NCI-H1436 (cell line): ENCODE measurements around the gene LTB.
A peak's percentile ranks its signal among the peaks of the same experiment; 100 is the strongest.
"Not testable (repeated sequence)": the region's sequence is repeated elsewhere in the genome, so short reads cannot be mapped to it uniquely, and the experiment has no call there.

Experiments used
- DNase-seq: peaks from one replicate; lab custom pipeline; 2025; lab: John Stamatoyannopoulos, UW

LTB gene

DNA sequence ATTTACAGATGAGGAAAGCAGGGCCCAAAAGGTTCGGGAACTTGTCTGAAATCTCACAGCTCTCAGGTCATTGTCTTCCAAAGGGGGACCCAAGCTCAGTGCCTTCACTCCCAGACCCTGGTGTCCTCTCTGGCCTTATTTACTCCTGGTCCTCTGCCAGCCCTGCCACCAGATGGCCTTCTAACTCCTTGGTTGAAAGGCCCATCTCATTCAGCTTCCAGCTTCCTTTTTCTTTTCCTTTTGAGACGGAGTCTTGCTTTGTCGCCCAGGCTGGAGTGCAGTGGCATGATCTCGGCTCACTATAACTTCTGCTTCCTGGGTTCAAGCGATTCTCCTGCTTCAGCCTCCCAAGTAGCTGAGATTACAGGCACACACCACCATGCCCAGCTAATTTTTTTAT, 30.9 kb downstream of the LTB start:
- not testable (repeated sequence) for DNase-seq

DNA sequence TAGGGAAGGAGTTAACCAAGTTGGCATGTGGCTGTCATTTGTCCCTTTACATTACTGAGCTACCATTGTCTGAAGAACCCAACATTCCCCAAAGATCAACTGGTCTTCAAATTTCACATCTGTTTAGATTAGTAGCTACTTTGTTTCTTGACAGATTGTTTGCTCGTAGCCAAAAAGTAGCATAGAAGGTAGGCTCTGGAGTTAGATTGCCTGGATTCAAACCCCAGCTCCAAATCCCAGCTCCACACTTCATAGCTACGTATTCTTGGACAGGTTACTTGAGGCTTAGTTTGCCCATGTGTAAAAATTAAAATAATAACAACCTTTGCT, 33.7 kb downstream of the LTB start:
- DNase-seq, result no peak

GRCh38 chr6:31547727-31548543, 34.3 kb downstream of the LTB start:
- DNase-seq, result no peak

GRCh38 chr6:31546958-31547726, 35.1 kb downstream of the LTB start, which contains the start of gene NFKBIL1:
TSS of gene NFKBIL1 (plus strand) at chr6:31547608. CDS start at chr6:31547695, 87 bp downstream.
- peak; percentile 99 for DNase-seq

DNA sequence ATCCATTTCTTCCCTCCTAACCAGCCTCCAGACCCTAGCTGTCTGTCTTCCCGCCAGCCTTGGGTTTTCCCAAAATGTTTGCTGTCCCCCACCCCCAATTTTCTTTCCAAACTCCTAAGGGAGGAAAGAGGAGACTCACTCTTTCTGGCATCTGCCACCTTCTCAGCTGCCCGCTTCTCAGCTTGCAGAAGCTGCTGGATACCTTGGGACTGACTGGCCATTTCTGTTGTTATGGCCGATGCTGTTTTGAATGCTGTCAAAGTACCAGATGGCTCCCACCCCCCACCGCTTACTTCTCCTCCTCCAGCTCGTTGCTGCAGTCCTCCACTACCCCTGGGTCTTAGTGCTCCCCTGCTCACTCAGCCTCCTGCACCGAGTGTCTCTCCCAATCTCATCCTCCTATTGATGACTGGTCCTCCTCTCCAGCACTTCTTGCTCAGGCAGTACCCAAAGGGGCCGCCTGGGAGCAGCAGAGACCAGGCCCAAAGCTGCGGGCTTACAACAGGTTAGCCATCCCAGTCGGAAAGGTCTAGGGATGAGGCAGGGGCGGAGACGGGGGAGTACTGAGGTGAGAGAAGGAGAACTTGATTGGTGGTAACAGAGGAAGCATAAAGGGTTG, 35.8 kb downstream of the LTB start, which contains the start of gene ATP6V1G2:
TSS of gene ATP6V1G2 (minus strand) at position 270 of the 619 bp plus-strand sequence. CDS start at position 221, 49 bp downstream.
- peak; percentile 90 for DNase-seq

DNA sequence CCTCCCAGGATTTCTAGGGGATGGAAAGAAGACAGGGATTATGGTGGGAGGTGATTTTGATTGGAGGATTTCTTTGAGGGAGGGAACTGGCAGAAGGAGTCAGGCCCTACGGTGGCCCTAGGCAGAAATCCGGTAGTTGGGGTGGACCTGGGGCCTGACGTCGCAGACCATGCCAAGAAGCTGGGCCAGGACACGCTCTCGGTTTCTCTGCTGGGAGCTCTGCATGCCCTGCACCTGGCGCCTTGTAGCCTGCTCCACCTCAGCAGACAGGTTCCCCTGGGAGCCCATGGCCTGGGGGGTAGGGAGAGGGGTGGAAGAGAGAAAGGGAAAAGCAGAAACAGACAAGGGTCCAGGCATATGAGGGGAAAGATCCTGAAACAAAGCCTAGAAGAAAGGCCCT, 36.9 kb downstream of the LTB start:
- no peak for DNase-seq

DNA sequence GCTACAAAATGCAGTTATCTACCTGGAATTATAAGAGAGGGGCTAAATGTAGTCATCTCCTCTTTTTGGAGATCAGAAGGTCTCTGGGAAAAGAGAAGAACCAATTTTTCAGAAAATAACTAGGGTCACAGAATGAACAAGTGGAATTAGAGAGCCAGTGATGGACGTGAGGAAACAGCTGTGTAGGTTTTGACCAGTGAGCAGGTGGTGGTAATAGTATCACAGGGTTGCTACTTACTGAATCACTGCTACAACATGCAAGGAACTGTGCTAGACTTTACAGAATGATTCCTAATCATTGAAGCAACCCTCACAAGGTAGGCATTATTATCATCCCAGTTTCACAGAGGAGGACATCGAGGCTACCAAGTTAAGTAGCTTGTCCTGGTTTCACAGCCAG, 37.5 kb downstream of the LTB start:
- no peak for DNase-seq

- DNase-seq, result no peak
Measured at GRCh38 chr6:31543639-31544038, 38.6 kb downstream of the LTB start.

GRCh38 chr6:31541658-31542521, 40.3 kb downstream of the LTB start, which contains the start of gene DDX39B:
TSS of gene DDX39B (minus strand) at chr6:31542003. CDS start at chr6:31540532, 1,471 bp downstream.
- peak; percentile 97 for DNase-seq

DNA sequence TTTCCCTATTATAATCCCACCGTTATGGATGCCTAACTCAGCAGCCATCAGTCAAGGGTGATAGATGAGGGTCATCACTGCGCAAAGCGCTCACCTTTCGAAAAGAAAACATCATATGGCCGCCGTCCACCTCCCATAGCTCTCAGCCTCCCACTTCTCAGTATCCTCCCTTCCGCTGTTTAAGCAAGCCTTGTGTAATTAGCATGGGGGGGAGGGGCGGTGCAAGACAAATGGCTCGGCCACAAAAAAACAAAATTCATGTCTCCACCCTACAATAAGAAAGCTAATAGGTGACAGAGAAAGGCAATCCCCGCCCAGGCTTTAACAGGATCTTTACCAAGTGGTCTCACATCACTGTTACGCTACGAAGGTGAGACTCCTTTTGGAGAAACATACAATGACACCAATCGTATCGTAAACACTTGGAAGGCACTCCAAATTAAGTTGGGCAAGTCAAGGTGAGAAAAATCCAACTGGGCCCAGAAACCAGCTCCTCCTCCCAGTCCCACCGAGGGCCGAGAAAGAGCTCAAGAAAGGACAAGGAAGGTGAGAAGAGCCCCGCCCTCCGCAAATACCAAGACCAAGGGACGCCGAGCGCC, 41.1 kb downstream of the LTB start:
- peak; percentile 50 for DNase-seq

DNA sequence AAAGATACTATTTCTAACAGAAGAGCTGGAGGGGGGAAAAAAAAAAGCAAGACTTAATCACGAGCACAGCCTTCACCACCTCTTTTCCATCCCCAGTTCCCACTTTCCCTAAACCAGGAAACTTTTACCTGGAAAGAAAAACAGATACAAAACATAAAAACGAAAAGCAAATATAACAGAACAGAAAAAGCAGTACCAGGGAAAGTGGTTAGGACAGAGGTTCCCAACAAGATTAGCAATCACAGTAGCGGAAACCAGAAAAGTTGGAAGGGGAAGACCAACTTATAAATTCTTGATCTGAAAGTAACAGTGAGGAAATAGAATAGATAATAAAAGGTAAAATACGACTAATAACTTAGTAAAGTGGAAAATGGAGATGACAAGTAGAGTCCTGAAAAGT, 41.6 kb downstream of the LTB start:
- DNase-seq, result no peak

GRCh38 chr6:31538805-31539400, 43.3 kb downstream of the LTB start:
- no peak for DNase-seq

GRCh38 chr6:31535538-31536324, 46.5 kb downstream of the LTB start:
- DNase-seq, result no peak

GRCh38 chr6:31534521-31535040, 47.6 kb downstream of the LTB start:
- DNase-seq, result no peak

DNA sequence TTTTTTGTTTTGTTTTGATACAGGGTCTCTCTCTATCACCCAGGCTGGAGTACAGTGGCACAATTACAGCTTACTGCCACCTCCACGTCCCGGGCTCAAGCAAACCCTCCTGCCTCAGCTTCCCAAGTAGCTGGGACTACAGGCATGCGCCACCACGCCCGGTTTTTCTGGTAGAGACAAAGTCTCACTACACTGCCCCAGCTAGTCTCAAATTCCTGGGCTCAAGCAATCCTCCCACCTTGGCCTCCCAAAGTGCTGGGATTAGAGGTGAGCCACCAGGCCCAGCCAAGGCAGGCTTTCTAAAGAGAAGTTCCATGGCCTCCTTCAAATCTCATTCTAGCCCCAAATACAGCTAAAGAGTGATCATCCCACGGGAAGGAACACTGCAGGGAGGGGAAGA, 48.2 kb downstream of the LTB start:
- DNase-seq, result no peak

DNA sequence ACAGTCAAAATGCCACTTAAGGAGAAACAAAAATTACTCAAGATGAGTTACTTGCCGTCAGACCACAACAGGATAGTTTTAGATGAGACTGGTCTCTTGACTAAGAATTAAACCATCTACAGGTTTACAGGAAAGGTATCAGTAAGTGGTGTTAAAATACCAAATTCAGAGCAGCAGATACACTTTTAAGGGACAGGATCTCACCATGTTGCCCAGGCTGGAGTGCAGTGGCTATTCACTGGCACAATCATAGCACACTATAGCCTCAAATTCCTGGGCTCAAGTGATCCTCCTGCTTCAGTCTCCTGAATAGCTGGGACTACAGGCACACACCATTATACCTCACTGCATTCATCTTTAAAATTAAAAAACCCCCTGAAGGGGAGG, 48.8 kb downstream of the LTB start:
- DNase-seq, result no peak

- no peak for DNase-seq
Measured at GRCh38 chr6:31532644-31533454, 49.4 kb downstream of the LTB start.

DNA sequence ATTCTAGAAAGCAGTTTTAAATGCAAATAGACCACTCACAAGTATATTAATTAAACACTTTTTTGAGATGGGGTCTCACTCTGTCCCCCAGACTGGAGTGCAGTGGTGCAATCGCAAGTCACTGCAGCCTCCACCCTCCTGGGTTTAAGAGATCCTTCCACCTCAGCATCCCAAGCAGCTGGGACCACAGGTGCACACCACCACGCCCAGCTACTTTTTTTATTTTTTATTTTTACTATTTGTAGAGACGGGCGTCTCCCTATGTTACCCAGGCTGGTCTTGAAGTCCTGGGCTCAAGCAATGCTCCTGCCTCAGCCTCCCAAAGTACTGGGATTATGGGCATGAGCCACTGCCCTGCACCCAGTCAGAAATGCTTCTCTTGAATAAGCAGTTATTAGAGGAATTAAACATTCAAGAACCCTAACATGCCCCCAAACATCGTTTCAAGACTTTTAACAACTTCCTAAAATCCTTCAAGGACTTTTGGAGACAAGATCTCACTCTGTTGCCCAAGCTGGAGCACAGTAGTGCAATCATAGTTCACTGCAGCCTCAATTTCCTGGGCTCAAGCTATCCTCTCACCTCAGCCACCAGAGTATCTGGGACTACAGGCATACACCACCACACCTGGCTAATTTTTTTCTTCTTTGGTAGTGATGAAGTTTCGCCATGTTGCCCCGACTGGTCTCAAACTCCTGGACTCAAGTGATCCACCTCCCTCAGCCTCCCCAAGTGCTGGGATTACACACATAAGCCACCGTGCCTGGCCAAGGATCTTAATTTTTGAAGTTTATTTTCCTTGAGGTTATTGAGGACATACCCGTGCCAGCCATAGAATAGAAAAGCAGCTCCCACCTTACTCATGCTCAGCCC, 50.2 kb downstream of the LTB start:
- no peak for DNase-seq
